OCI-LY1 (cell line): ENCODE results near the gene LAMP1.

Source experiments
- H2AFZ ChIP-seq: fragments of 200-600 bp; sonication (generic), shearing (Covaris generic); 2 replicates; pipeline ENCODE4 v1.6.0; 2014; ENCODE audit warnings: antibody characterized with exemption, mild to moderate bottlenecking, low read length
- H3F3A ChIP-seq: fragments of 200-600 bp; sonication (generic), shearing (Covaris generic); 2 replicates; pipeline ENCODE4 v1.6.0; 2014; ENCODE audit warnings: mild to moderate bottlenecking, antibody characterized with exemption, low read length, moderate library complexity; ENCODE audit not compliant: insufficient read depth
- H3K27ac ChIP-seq: fragments of 200-600 bp; sonication (generic); 2 replicates; pipeline ENCODE4 v1.5.1; 2014; ENCODE audit warnings: low read length, mixed run types, mild to moderate bottlenecking, low read depth; ENCODE audit not compliant: poor library complexity, severe bottlenecking
- H3K27me3 ChIP-seq: fragments of 200-600 bp; sonication (generic); 2 replicates; pipeline ENCODE4 v1.6.0; 2014; ENCODE audit warnings: antibody characterized with exemption, mild to moderate bottlenecking, low read length, moderate library complexity; ENCODE audit not compliant: insufficient read depth
- H3K36me3 ChIP-seq: fragments of 200-600 bp; sonication (generic); 2 replicates; pipeline ENCODE4 v1.6.1; 2014; ENCODE audit warnings: mild to moderate bottlenecking, antibody characterized with exemption, low read length, moderate library complexity, mixed read lengths; ENCODE audit not compliant: insufficient read depth
- H3K4me1 ChIP-seq: fragments of 200-600 bp; sonication (generic); 2 replicates; pipeline ENCODE4 v1.5.1; 2014; ENCODE audit warnings: mild to moderate bottlenecking, low read length, moderate library complexity; ENCODE audit not compliant: insufficient read depth, severe bottlenecking
- H3K4me2 ChIP-seq: fragments of 200-600 bp; sonication (generic), shearing (Covaris generic); 2 replicates; pipeline ENCODE4 v1.6.1; 2014; ENCODE audit warnings: low read length
- H3K4me3 ChIP-seq: fragments of 200-600 bp; sonication (generic); 2 replicates; pipeline ENCODE4 v1.5.1; 2014; ENCODE audit warnings: low read length, low read depth, mild to moderate bottlenecking, mixed read lengths; ENCODE audit not compliant: poor library complexity, severe bottlenecking
- H3K79me2 ChIP-seq: fragments of 200-600 bp; shearing (Covaris generic); 2 replicates; pipeline ENCODE4 v1.6.1; 2016; ENCODE audit warnings: mixed run types, low read length, mixed read lengths; ENCODE audit not compliant: insufficient read depth
- H3K9ac ChIP-seq: fragments of 200-600 bp; sonication (generic), shearing (Covaris generic); 2 replicates; pipeline ENCODE4 v1.6.1; 2014; ENCODE audit warnings: mild to moderate bottlenecking, low read length, mixed read lengths
- H3K9me2 ChIP-seq: fragments of 200-600 bp; sonication (generic), shearing (Covaris generic); 2 replicates; pipeline ENCODE4 v1.6.1; 2014; ENCODE audit warnings: low read depth, mild to moderate bottlenecking, low read length, mixed read lengths
- H3K9me3 ChIP-seq: fragments of 200-600 bp; shearing (Covaris generic); 2 replicates; pipeline ENCODE4 v1.6.1; 2014; ENCODE audit warnings: low read length, mixed read lengths
- H4K20me1 ChIP-seq: fragments of 200-600 bp; sonication (generic), shearing (Covaris generic); 2 replicates; pipeline ENCODE4 v1.6.0; 2016; ENCODE audit warnings: mild to moderate bottlenecking, low read length; ENCODE audit not compliant: insufficient read depth
- CTCF ChIP-seq: fragments of 200-600 bp; sonication (generic), shearing (Covaris generic); IDR thresholded peaks from 2 replicates; pipeline ENCODE4 v1.5.1; 2017; ENCODE audit warnings: mild to moderate bottlenecking, antibody characterized with exemption, low read length, moderate library complexity, mixed read lengths
- EZH2 ChIP-seq: fragments of 200-600 bp; sonication (generic), shearing (Covaris generic); IDR thresholded peaks from 2 replicates; pipeline ENCODE4 v1.8.0; 2017; ENCODE audit warnings: borderline replicate concordance, mixed run types, mild to moderate bottlenecking, antibody characterized with exemption, low read length, moderate library complexity, mixed read lengths

Gene LAMP1

GRCh38 chr13:113325779-113326178 is 28.7 kb downstream of the LAMP1 start:
- Histone ChIP-seq H4K20me1 (no peaks in the 10 kb centered on the region), H2AFZ (no peak overlapping the region), H3K4me3 (no peak overlapping the region), H3K79me2 (no peaks in the 10 kb centered on the region), H3K4me2 (no peak overlapping the region), H3K27ac (no peak overlapping the region), H3K36me3 (peaks cover 29% of the 10 kb centered on the region), H3K9ac (no peak overlapping the region), H3K4me1 (no peaks in the 10 kb centered on the region), H3K9me2 (no peaks in the 10 kb centered on the region), H3F3A (no peaks in the 10 kb centered on the region), H3K27me3 (no peaks in the 10 kb centered on the region), H3K9me3 (no peaks in the 10 kb centered on the region)
- TF ChIP-seq EZH2 (no peak), CTCF (no peak)

DNA sequence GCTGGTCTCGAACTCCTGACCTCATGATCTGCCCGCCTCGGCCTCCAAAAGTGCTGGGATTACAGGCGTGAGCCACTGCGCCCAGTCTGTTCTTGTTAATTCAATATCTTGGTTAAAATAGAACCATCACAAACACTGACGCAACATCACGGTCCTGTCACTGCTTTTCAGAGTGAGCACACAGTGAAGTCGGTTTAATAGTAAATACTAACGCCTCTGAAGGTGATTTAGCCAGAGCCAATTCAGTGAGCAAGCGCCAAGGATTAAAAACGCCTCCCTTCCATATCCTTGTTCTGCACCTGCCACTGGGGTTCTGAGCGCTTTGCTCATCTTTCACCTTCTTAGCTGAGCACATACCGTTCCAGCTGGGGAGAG is 30.3 kb downstream of the LAMP1 start:
- no peaks in the 10 kb centered on the region for H3K79me2 ChIP-seq
- no peaks in the 10 kb centered on the region for H4K20me1 ChIP-seq
- H3K36me3 ChIP-seq, result peaks cover 13% of the 10 kb centered on the region
- no peak overlapping the region for H3K9ac ChIP-seq
- no peaks in the 10 kb centered on the region for H3K9me2 ChIP-seq
- H3K27ac ChIP-seq, result no peak overlapping the region
- no peak overlapping the region for H3K4me2 ChIP-seq
- H3K27me3 ChIP-seq, result no peaks in the 10 kb centered on the region
- H3F3A ChIP-seq, result no peaks in the 10 kb centered on the region
- no peaks in the 10 kb centered on the region for H3K4me1 ChIP-seq
- no peak for TF ChIP-seq CTCF
- no peak for TF ChIP-seq EZH2
- H3K4me3 ChIP-seq, result no peak overlapping the region
- H3K9me3 ChIP-seq, result no peaks in the 10 kb centered on the region
- no peak overlapping the region for H2AFZ ChIP-seq

GRCh38 chr13:113327766-113328471 is 30.9 kb downstream of the LAMP1 start:
- Histone ChIP-seq H3K27ac (no peak overlapping the region), H3K4me1 (no peaks in the 10 kb centered on the region), H3K9ac (no peak overlapping the region), H3K4me3 (no peak overlapping the region), H4K20me1 (no peaks in the 10 kb centered on the region), H3K36me3 (peaks cover 11% of the 10 kb centered on the region), H3K4me2 (no peak overlapping the region), H3F3A (no peaks in the 10 kb centered on the region), H3K27me3 (no peaks in the 10 kb centered on the region), H2AFZ (no peak overlapping the region), H3K79me2 (no peaks in the 10 kb centered on the region), H3K9me3 (no peaks in the 10 kb centered on the region), H3K9me2 (no peaks in the 10 kb centered on the region)
- TF ChIP-seq CTCF (no peak), EZH2 (no peak)
